Measurements from ENCODE around the gene DMAP1.

DMAP1 gene

GRCh38 chr1:44227211-44227610, 13.9 kb downstream of the DMAP1 start:
- in situ Hi-C loops (cut with HindIII; ENCODE audit: low sequenced_read_pairs), result no loop called here

GRCh38 chr1:44228218-44228617, 14.9 kb downstream of the DMAP1 start:
- in situ Hi-C loops (cut with HindIII; ENCODE audit: low sequenced_read_pairs), result no loop called here

- in situ Hi-C loops (cut with HindIII; ENCODE audit: low sequenced_read_pairs), result no loop called here
Measured at GRCh38 chr1:44229435-44230167, 16.3 kb downstream of the DMAP1 start.

- in situ Hi-C loops (cut with HindIII; ENCODE audit: low sequenced_read_pairs), result no loop called here
Measured at GRCh38 chr1:44230796-44231195, 17.5 kb downstream of the DMAP1 start.

GRCh38 chr1:44233593-44233992, 20.3 kb downstream of the DMAP1 start:
- in situ Hi-C loops (cut with HindIII; ENCODE audit: low sequenced_read_pairs), result no loop called here

GRCh38 chr1:44235808-44236207, 22.5 kb downstream of the DMAP1 start:
- in situ Hi-C loops (cut with HindIII; ENCODE audit: low sequenced_read_pairs), result no loop called here

- in situ Hi-C loops (cut with HindIII; ENCODE audit: low sequenced_read_pairs), result no loop called here
Measured at GRCh38 chr1:44236490-44237272, 23.4 kb downstream of the DMAP1 start.

GRCh38 chr1:44237721-44238457, 24.6 kb downstream of the DMAP1 start:
- in situ Hi-C loops (cut with HindIII; ENCODE audit: low sequenced_read_pairs), result no loop called here

GRCh38 chr1:44238660-44239059, 25.4 kb downstream of the DMAP1 start:
- in situ Hi-C loops (cut with HindIII; ENCODE audit: low sequenced_read_pairs), result no loop called here

GRCh38 chr1:44239331-44239960, 26.2 kb downstream of the DMAP1 start:
- in situ Hi-C loops (cut with HindIII; ENCODE audit: low sequenced_read_pairs), result no loop called here

GRCh38 chr1:44239961-44240371, 26.7 kb downstream of the DMAP1 start:
- in situ Hi-C loops (cut with HindIII; ENCODE audit: low sequenced_read_pairs), result no loop called here

GRCh38 chr1:44240802-44241671, 27.8 kb downstream of the DMAP1 start:
- in situ Hi-C loops (cut with HindIII; ENCODE audit: low sequenced_read_pairs), result no loop called here

GRCh38 chr1:44242746-44243145, 29.5 kb downstream of the DMAP1 start:
- in situ Hi-C loops (cut with HindIII; ENCODE audit: low sequenced_read_pairs), result no loop called here

- in situ Hi-C loops (cut with HindIII; ENCODE audit: low sequenced_read_pairs), result no loop called here
Measured at GRCh38 chr1:44243782-44244495, 30.7 kb downstream of the DMAP1 start.

- in situ Hi-C loops (cut with HindIII; ENCODE audit: low sequenced_read_pairs), result loop anchor here (5.0 kb wide), 1 partner anchor 62 kb away; no protein-coding TSS in a partner anchor
Measured at GRCh38 chr1:44244986-44245385, 31.7 kb downstream of the DMAP1 start.

GRCh38 chr1:44246806-44247205, 33.5 kb downstream of the DMAP1 start:
- in situ Hi-C loops (cut with HindIII; ENCODE audit: low sequenced_read_pairs), result loop anchor here (5.0 kb wide), 1 partner anchor 60 kb away; no protein-coding TSS in a partner anchor

GRCh38 chr1:44249543-44249942, 36.3 kb downstream of the DMAP1 start:
- in situ Hi-C loops (cut with HindIII; ENCODE audit: low sequenced_read_pairs), result loop anchor here (5.0 kb wide), 1 partner anchor 58 kb away; no protein-coding TSS in a partner anchor

GRCh38 chr1:44250068-44250781, 37.0 kb downstream of the DMAP1 start:
- in situ Hi-C loops (cut with HindIII; ENCODE audit: low sequenced_read_pairs), result no loop called here

- in situ Hi-C loops (cut with HindIII; ENCODE audit: low sequenced_read_pairs), result no loop called here
Measured at GRCh38 chr1:44251486-44251885, 38.2 kb downstream of the DMAP1 start.
